A673 (cell line): ENCODE results near the gene PRR15. TPM values are rescaled to one million over a fixed set of nuclear protein-coding genes. Genes with fewer than 3 reads are reported as not detected.
A peak's percentile ranks its signal among the peaks of the same experiment; 100 is the strongest.

Source experiments
- BruUV-seq: library from RNA; stranded (reverse); fragments of 400-500 nt; replicated peaks from 2 replicates; lab custom pipeline; 2021; lab: Mats Ljungman, UMichigan
- CTCF ChIA-PET: fragments of 300-600 bp; sonication (Branson Sonifier 250); formaldehyde crosslinking; loops from one replicate; lab custom pipeline; 2022; ENCODE audit warnings: antibody characterized with exemption; lab: Charles Lee
- POLR2A ChIA-PET: fragments of 300-600 bp; sonication (Branson Sonifier 250); formaldehyde crosslinking; loops from one replicate; lab custom pipeline; 2022; ENCODE audit warnings: antibody characterized with exemption; ENCODE audit not compliant: low non-redundant PET; lab: Charles Lee
- DNase-seq: peaks from one replicate; pipeline ENCODE4 v3.0.0-alpha.2; 2015; ENCODE audit warnings: low spot score
- H3K27ac ChIP-seq: fragments of 200-600 bp; sonication (generic); 2 replicates; pipeline ENCODE4 v1.5.1; 2016; ENCODE audit warnings: mixed run types, low read depth, mild to moderate bottlenecking, mixed read lengths, antibody characterized with exemption, low read length; ENCODE audit not compliant: poor library complexity, severe bottlenecking
- H3K27me3 ChIP-seq: fragments of 200-600 bp; sonication (generic); replicated peaks from 2 replicates; pipeline ENCODE4 v1.6.1; 2017; ENCODE audit warnings: mixed run types, low read depth, mild to moderate bottlenecking, mixed read lengths, antibody characterized with exemption, low read length; ENCODE audit not compliant: insufficient read depth, poor library complexity
- H3K36me3 ChIP-seq: fragments of 200-600 bp; sonication (generic); 2 replicates; pipeline ENCODE4 v1.6.1; 2016; ENCODE audit warnings: mixed run types, mild to moderate bottlenecking, mixed read lengths, antibody characterized with exemption, low read length; ENCODE audit not compliant: insufficient read depth, poor library complexity, severe bottlenecking
- H3K4me1 ChIP-seq: fragments of 200-600 bp; sonication (generic); 2 replicates; pipeline ENCODE4 v1.6.1; 2017; ENCODE audit warnings: mixed run types, mild to moderate bottlenecking, mixed read lengths, antibody characterized with exemption, low read length; ENCODE audit not compliant: insufficient read depth, poor library complexity, severe bottlenecking
- H3K4me3 ChIP-seq: fragments of 200-600 bp; sonication (generic); 2 replicates; pipeline ENCODE4 v1.5.1; 2016; ENCODE audit warnings: low read depth, mixed run types, mild to moderate bottlenecking, mixed read lengths, low read length; ENCODE audit not compliant: poor library complexity, severe bottlenecking
- H3K9me3 ChIP-seq: fragments of 200-600 bp; sonication (generic); 2 replicates; pipeline ENCODE4 v1.6.1; 2016; ENCODE audit warnings: mixed run types, low read depth, mild to moderate bottlenecking, mixed read lengths, antibody characterized with exemption, low read length; ENCODE audit not compliant: poor library complexity, severe bottlenecking
- CTCF ChIP-seq: fragments of 300-800, 200-600 bp; sonication (generic); conservative IDR thresholded peaks from 2 replicates; pipeline ENCODE4 v1.5.1; 2017; ENCODE audit warnings: low read depth, mild to moderate bottlenecking, antibody characterized with exemption, low read length, moderate library complexity, mixed read lengths
- EZH2 ChIP-seq: fragments of 200-600 bp; sonication (generic); IDR thresholded peaks from 2 replicates; pipeline ENCODE4 v1.6.1; 2017; ENCODE audit warnings: borderline replicate concordance, low read depth, mild to moderate bottlenecking, mixed read lengths, antibody characterized with exemption, low read length; ENCODE audit not compliant: poor library complexity, severe bottlenecking
- intact Hi-C: fragments of 100-400 bp; cut with micrococcal nuclease; formaldehyde crosslinking; loops from one replicate; pipeline ENCODE4 v1.10.0; 2022; ENCODE audit not compliant: unreplicated experiment
- total RNA-seq: library from RNA; stranded (reverse); gene quantifications from 2 replicates; pipeline ENCODE4 v1.2.3, GENCODE V29; 2021

The PRR15 gene
- total RNA-seq, 1 experiment from 2014 or later: 0.17 TPM

GRCh38 chr7:29555061-29555460, 8.6 kb upstream of the PRR15 start:
- intact Hi-C loops: no loop called here
- ChIA-PET POLR2A (no interaction called here), CTCF (no interaction called here)
- no peak overlapping the region for H3K27ac ChIP-seq
- no peak overlapping the region for H3K4me3 ChIP-seq
- DNase-seq: no peak
- no peaks in the 10 kb centered on the region for H3K9me3 ChIP-seq
- TF ChIP-seq CTCF (no peak), EZH2 (no peak)
- BruUV-seq: no TSS peak
- no peaks in the 10 kb centered on the region for H3K27me3 ChIP-seq
- H3K4me1 ChIP-seq: no peaks in the 10 kb centered on the region
- H3K36me3 ChIP-seq: no peaks in the 10 kb centered on the region

GRCh38 chr7:29556405-29557195, 7.0 kb upstream of the PRR15 start:
- Histone ChIP-seq H3K4me3 (no peak overlapping the region), H3K27ac (no peak overlapping the region), H3K9me3 (no peaks in the 10 kb centered on the region), H3K4me1 (no peaks in the 10 kb centered on the region), H3K27me3 (peaks cover 5% of the 10 kb centered on the region), H3K36me3 (no peaks in the 10 kb centered on the region)
- CTCF ChIA-PET: no interaction called here
- TF ChIP-seq CTCF (peak; percentile 51), EZH2 (no peak)
- peak; percentile 10 for DNase-seq
- POLR2A ChIA-PET: no interaction called here
- intact Hi-C loops: no loop called here
- BruUV-seq: no TSS peak

GRCh38 chr7:29557954-29558353, 5.7 kb upstream of the PRR15 start:
- BruUV-seq: no TSS peak
- Histone ChIP-seq H3K27ac (no peak overlapping the region), H3K9me3 (no peaks in the 10 kb centered on the region), H3K27me3 (peaks cover 15% of the 10 kb centered on the region), H3K4me3 (no peak overlapping the region), H3K36me3 (no peaks in the 10 kb centered on the region), H3K4me1 (no peaks in the 10 kb centered on the region)
- intact Hi-C loops: no loop called here
- POLR2A ChIA-PET: no interaction called here
- no peak for DNase-seq
- CTCF ChIA-PET: no interaction called here
- TF ChIP-seq EZH2 (no peak), CTCF (no peak)
